DOHH2 (cell line): Measurements from ENCODE around the gene SIAH1.

Source experiments
- H3F3A ChIP-seq: fragments of 200-600 bp; sonication (generic), shearing (Covaris generic); 2 replicates; pipeline ENCODE4 v1.6.0; 2016; ENCODE audit warnings: antibody characterized with exemption, mild to moderate bottlenecking; ENCODE audit not compliant: control insufficient read depth, insufficient read depth
- H3K27ac ChIP-seq: fragments of 200-600 bp; sonication (generic); 2 replicates; pipeline ENCODE4 v1.5.1; 2014; ENCODE audit warnings: low read depth, mild to moderate bottlenecking, low read length, moderate library complexity
- H3K27me3 ChIP-seq: fragments of 200-600 bp; sonication (generic); 2 replicates; pipeline ENCODE4 v1.6.1; 2014; ENCODE audit warnings: mild to moderate bottlenecking, low read length, mixed read lengths; ENCODE audit not compliant: control insufficient read depth
- H3K36me3 ChIP-seq: fragments of 200-600 bp; sonication (generic); 2 replicates; pipeline ENCODE4 v1.6.1; 2014; ENCODE audit warnings: mild to moderate bottlenecking, low read length, moderate library complexity, mixed read lengths; ENCODE audit not compliant: control insufficient read depth
- H3K4me1 ChIP-seq: fragments of 200-600 bp; sonication (generic); 2 replicates; pipeline ENCODE4 v1.6.1; 2014; ENCODE audit warnings: mild to moderate bottlenecking, low read length, mixed read lengths; ENCODE audit not compliant: control insufficient read depth
- H3K4me2 ChIP-seq: fragments of 200-600 bp; sonication (generic); 2 replicates; pipeline ENCODE4 v1.6.0; 2014; ENCODE audit warnings: mild to moderate bottlenecking, low read length, moderate library complexity
- H3K4me3 ChIP-seq: fragments of 200-600 bp; sonication (generic); 2 replicates; pipeline ENCODE4 v1.5.1; 2014; ENCODE audit warnings: mild to moderate bottlenecking, low read length, mixed read lengths
- H3K79me2 ChIP-seq: fragments of 200-600 bp; sonication (generic); 2 replicates; pipeline ENCODE4 v1.6.1; 2014; ENCODE audit warnings: mild to moderate bottlenecking, low read length, mixed read lengths; ENCODE audit not compliant: control insufficient read depth
- H3K9me2 ChIP-seq: fragments of 200-600 bp; sonication (generic); replicated peaks from 2 replicates; pipeline ENCODE4 v1.6.1; 2014; ENCODE audit warnings: mild to moderate bottlenecking, low read length, mixed read lengths; ENCODE audit not compliant: control insufficient read depth
- H3K9me3 ChIP-seq: fragments of 200-600 bp; sonication (generic); 2 replicates; pipeline ENCODE4 v1.6.1; 2014; ENCODE audit warnings: antibody characterized with exemption, low read length, mixed read lengths; ENCODE audit not compliant: control insufficient read depth, insufficient read depth
- H4K20me1 ChIP-seq: fragments of 200-600 bp; sonication (generic); 2 replicates; pipeline ENCODE4 v1.6.0; 2014; ENCODE audit warnings: low read depth, mild to moderate bottlenecking, antibody characterized with exemption, low read length, moderate library complexity; ENCODE audit not compliant: control insufficient read depth, insufficient read depth
- CTCF ChIP-seq: fragments of 200-600 bp; sonication (generic); IDR thresholded peaks from one replicate; pipeline ENCODE4 v1.5.1; 2014; ENCODE audit warnings: antibody characterized with exemption, mild to moderate bottlenecking, low read depth, low read length; ENCODE audit not compliant: poor library complexity, severe bottlenecking
- EZH2phosphoT487 ChIP-seq: fragments of 200-600 bp; sonication (generic); IDR thresholded peaks from 2 replicates; pipeline ENCODE4 v1.6.1; 2017; ENCODE audit warnings: borderline replicate concordance, mild to moderate bottlenecking, antibody characterized with exemption, low read length, moderate library complexity, mixed read lengths

Gene SIAH1

GRCh38 chr16:48347191-48347865, 37.9 kb downstream of the SIAH1 start:
- no peaks in the 10 kb centered on the region for H3K79me2 ChIP-seq
- no peak overlapping the region for H3K27ac ChIP-seq
- TF ChIP-seq CTCF, result no peak
- no peak for TF ChIP-seq EZH2phosphoT487
- H4K20me1 ChIP-seq, result no peaks in the 10 kb centered on the region
- H3K9me2 ChIP-seq, result no peaks in the 10 kb centered on the region
- peaks cover 45% of the 10 kb centered on the region for H3K36me3 ChIP-seq
- H3K4me2 ChIP-seq, result no peak overlapping the region
- no peaks in the 10 kb centered on the region for H3K9me3 ChIP-seq
- H3K4me1 ChIP-seq, result no peaks in the 10 kb centered on the region
- H3K4me3 ChIP-seq, result no peak overlapping the region
- H3F3A ChIP-seq, result no peaks in the 10 kb centered on the region; the same call in 1 of the 2 replicates
- H3K27me3 ChIP-seq, result no peaks in the 10 kb centered on the region

- Histone ChIP-seq H3K4me1 (no peaks in the 10 kb centered on the region), H3K79me2 (no peaks in the 10 kb centered on the region), H3K27me3 (no peaks in the 10 kb centered on the region), H3K4me3 (no peak overlapping the region), H4K20me1 (no peaks in the 10 kb centered on the region), H3F3A (no peaks in the 10 kb centered on the region), H3K9me2 (no peaks in the 10 kb centered on the region), H3K27ac (no peak overlapping the region), H3K9me3 (no peaks in the 10 kb centered on the region), H3K36me3 (peaks cover 20% of the 10 kb centered on the region), H3K4me2 (no peak overlapping the region)
- TF ChIP-seq CTCF (no peak), EZH2phosphoT487 (no peak)
Measured at GRCh38 chr16:48342591-48342990, 42.6 kb downstream of the SIAH1 start.

GRCh38 chr16:48340054-48340453, 45.2 kb downstream of the SIAH1 start:
- Histone ChIP-seq H3K27me3 (no peaks in the 10 kb centered on the region), H3K36me3 (peaks cover 35% of the 10 kb centered on the region), H3F3A (no peaks in the 10 kb centered on the region), H4K20me1 (no peaks in the 10 kb centered on the region), H3K4me3 (no peak overlapping the region), H3K9me3 (no peaks in the 10 kb centered on the region), H3K27ac (no peak overlapping the region), H3K9me2 (no peaks in the 10 kb centered on the region), H3K4me1 (no peaks in the 10 kb centered on the region), H3K79me2 (no peaks in the 10 kb centered on the region), H3K4me2 (no peak overlapping the region)
- TF ChIP-seq EZH2phosphoT487 (no peak), CTCF (no peak)
